Activated CD8-positive, alpha-beta memory T cell treated with anti-CD3 and anti-CD28 coated beads for 36 hours (primary cell): Measurements from ENCODE around the gene OMA1. TPM values are rescaled to one million over a fixed set of nuclear protein-coding genes. Genes with fewer than 3 reads are reported as not detected.

ENCODE experiments used
- CTCF ChIA-PET: fragments of 350-600 bp; sonication (Branson Sonifier 250); formaldehyde crosslinking; loops from one replicate; lab custom pipeline; 2021; ENCODE audit warnings: antibody characterized with exemption; lab: Charles Lee
- POLR2A ChIA-PET: fragments of 350-600 bp; sonication (Branson Sonifier 250); formaldehyde crosslinking; loops from one replicate; lab custom pipeline; 2021; ENCODE audit warnings: antibody characterized with exemption; lab: Charles Lee
- total RNA-seq, 2 experiments: library from RNA; stranded (reverse); gene quantifications; one replicate each; pipeline ENCODE4 v1.2.3, GENCODE V29; 2021

The OMA1 gene
- total RNA-seq, 2 experiments from 2014 or later = 11.5 to 14.2 TPM

GRCh38 chr1:58480191-58480590 lies 66.3 kb downstream of the OMA1 start:
- POLR2A ChIA-PET = no interaction called here
- CTCF ChIA-PET = no interaction called here

- POLR2A ChIA-PET = no interaction called here
- CTCF ChIA-PET = no interaction called here
Measured at GRCh38 chr1:58477390-58477789, 69.1 kb downstream of the OMA1 start.

- POLR2A ChIA-PET = no interaction called here
- CTCF ChIA-PET = interaction anchor here (1.0 kb wide), 1 partner anchor 16 kb away, joined by 3 read pairs; no protein-coding TSS in a partner anchor
Measured at GRCh38 chr1:58476179-58476578, 70.3 kb downstream of the OMA1 start.

GRCh38 chr1:58469476-58469875 lies 77.0 kb downstream of the OMA1 start:
- ChIA-PET CTCF (no interaction called here), POLR2A (no interaction called here)

- CTCF ChIA-PET = no interaction called here
- POLR2A ChIA-PET = no interaction called here
Measured at GRCh38 chr1:58469016-58469415, 77.5 kb downstream of the OMA1 start.

- CTCF ChIA-PET = no interaction called here
- POLR2A ChIA-PET = no interaction called here
Measured at GRCh38 chr1:58468612-58469011, 77.9 kb downstream of the OMA1 start.

- ChIA-PET CTCF (interaction anchor here (0.6 kb wide), 1 partner anchor 69 kb away, joined by 3 read pairs; no protein-coding TSS in a partner anchor), POLR2A (no interaction called here)
Measured at GRCh38 chr1:58466630-58467241, 79.8 kb downstream of the OMA1 start.

- POLR2A ChIA-PET = no interaction called here
- CTCF ChIA-PET = no interaction called here
Measured at GRCh38 chr1:58465825-58466629, 80.5 kb downstream of the OMA1 start.

- POLR2A ChIA-PET = no interaction called here
- CTCF ChIA-PET = no interaction called here
Measured at GRCh38 chr1:58465176-58465575, 81.3 kb downstream of the OMA1 start.

- ChIA-PET POLR2A (no interaction called here), CTCF (interaction anchor here (0.5 to 0.8 kb wide), 2 partner anchors 16 to 160 kb away, joined by 3 read pairs; no protein-coding TSS in a partner anchor)
Measured at GRCh38 chr1:58460469-58460868, 86.1 kb downstream of the OMA1 start.

- ChIA-PET CTCF (interaction anchor here (0.8 kb wide), 1 partner anchor 16 kb away, joined by 3 read pairs; no protein-coding TSS in a partner anchor), POLR2A (no interaction called here)
Measured at GRCh38 chr1:58459911-58460310, 86.6 kb downstream of the OMA1 start.

- CTCF ChIA-PET = no interaction called here
- POLR2A ChIA-PET = no interaction called here
Measured at GRCh38 chr1:58457023-58457635, 89.4 kb downstream of the OMA1 start.

GRCh38 chr1:58456470-58456869 lies 90.1 kb downstream of the OMA1 start:
- ChIA-PET POLR2A (no interaction called here), CTCF (no interaction called here)

GRCh38 chr1:58454807-58455206 lies 91.7 kb downstream of the OMA1 start:
- ChIA-PET POLR2A (no interaction called here), CTCF (no interaction called here)

- CTCF ChIA-PET = no interaction called here
Measured at GRCh38 chr1:58454385-58454784, 92.1 kb downstream of the OMA1 start.

GRCh38 chr1:58451560-58452191 lies 94.8 kb downstream of the OMA1 start:
- ChIA-PET CTCF (no interaction called here), POLR2A (no interaction called here)

More at GRCh38 chr1:58454385-58454784, 92.1 kb downstream of the OMA1 start:
- POLR2A ChIA-PET = no interaction called here

GRCh38 chr1:58447886-58448285 lies 98.6 kb downstream of the OMA1 start:
- CTCF ChIA-PET = no interaction called here
- POLR2A ChIA-PET = no interaction called here

- ChIA-PET CTCF (no interaction called here), POLR2A (interaction anchor here (0.5 kb wide), 1 partner anchor 1560 kb away, joined by 5 read pairs; no protein-coding TSS in a partner anchor)
Measured at GRCh38 chr1:58447042-58447441, 99.5 kb downstream of the OMA1 start.

- ChIA-PET POLR2A (interaction anchor here (0.5 kb wide), 1 partner anchor 1561 kb away, joined by 5 read pairs; no protein-coding TSS in a partner anchor), CTCF (no interaction called here)
Measured at GRCh38 chr1:58446368-58446767, 100.2 kb downstream of the OMA1 start.
